OCI-LY3 (cell line): ENCODE measurements around the gene HIVEP3.
A peak's percentile ranks its signal among the peaks of the same experiment; 100 is the strongest.

Experiments
- H2AFZ ChIP-seq: fragments of 200-600, 300-600 bp; shearing (Covaris generic); 2 replicates; pipeline ENCODE4 v1.6.0; 2014; ENCODE audit warnings: antibody characterized with exemption, low read depth, low read length
- H3K27ac ChIP-seq: fragments of 200-600, 300-600 bp; sonication (generic); 2 replicates; pipeline ENCODE4 v1.5.1; 2014; ENCODE audit warnings: mild to moderate bottlenecking, low read length, moderate library complexity, mixed read lengths
- H3K27me3 ChIP-seq: fragments of 200-600, 300-600 bp; sonication (generic); 2 replicates; pipeline ENCODE4 v1.6.1; 2014; ENCODE audit warnings: low read depth, low read length, mixed read lengths
- H3K36me3 ChIP-seq: fragments of 200-600, 300-600 bp; sonication (generic); replicated peaks from 2 replicates; pipeline ENCODE3; 2014; ENCODE audit warnings: low read depth, low read length, mixed read lengths
- H3K4me1 ChIP-seq: fragments of 300-600, 200-600 bp; sonication (generic); 2 replicates; pipeline ENCODE4 v1.6.1; 2014; ENCODE audit warnings: low read length, mixed read lengths
- H3K4me2 ChIP-seq: fragments of 200-600, 300-600 bp; sonication (generic); 2 replicates; pipeline ENCODE4 v1.6.1; 2014; ENCODE audit warnings: low read length, mixed read lengths
- H3K4me3 ChIP-seq: fragments of 300-600, 200-600 bp; sonication (generic); 2 replicates; pipeline ENCODE4 v1.5.1; 2014; ENCODE audit warnings: antibody characterized with exemption, mild to moderate bottlenecking, low read length, moderate library complexity
- H3K79me2 ChIP-seq: fragments of 300-600, 200-600 bp; shearing (Covaris generic); 2 replicates; pipeline ENCODE4 v1.6.1; 2014; ENCODE audit warnings: mild to moderate bottlenecking, low read length, mixed read lengths
- H3K9ac ChIP-seq: fragments of 300-600, 200-600 bp; shearing (Covaris generic); 2 replicates; pipeline ENCODE4 v1.6.0; 2014; ENCODE audit warnings: mild to moderate bottlenecking, low read length, moderate library complexity
- H3K9me3 ChIP-seq: fragments of 200-600, 300-600 bp; shearing (Covaris generic); 2 replicates; pipeline ENCODE4 v1.6.1; 2014; ENCODE audit warnings: low read length, mixed read lengths; ENCODE audit not compliant: insufficient read depth
- H4K20me1 ChIP-seq: fragments of 200-600, 300-600 bp; sonication (generic); 2 replicates; pipeline ENCODE4 v1.6.1; 2016; ENCODE audit warnings: low read length, mixed read lengths; ENCODE audit not compliant: insufficient read depth
- EZH2phosphoT487 ChIP-seq: fragments of 200-600 bp; shearing (Covaris generic); IDR thresholded peaks from 2 replicates; pipeline ENCODE4 v1.6.1; 2018; ENCODE audit warnings: antibody characterized with exemption, mixed run types, low read depth
- TF ChIP-seq, protein P1 (sequence below): fragments of 200-600, 300-600 bp; sonication (generic); IDR thresholded peaks from 2 replicates; pipeline ENCODE4 v1.5.1; 2014; ENCODE audit warnings: antibody characterized with exemption, low read length, low read depth

Gene HIVEP3

DNA sequence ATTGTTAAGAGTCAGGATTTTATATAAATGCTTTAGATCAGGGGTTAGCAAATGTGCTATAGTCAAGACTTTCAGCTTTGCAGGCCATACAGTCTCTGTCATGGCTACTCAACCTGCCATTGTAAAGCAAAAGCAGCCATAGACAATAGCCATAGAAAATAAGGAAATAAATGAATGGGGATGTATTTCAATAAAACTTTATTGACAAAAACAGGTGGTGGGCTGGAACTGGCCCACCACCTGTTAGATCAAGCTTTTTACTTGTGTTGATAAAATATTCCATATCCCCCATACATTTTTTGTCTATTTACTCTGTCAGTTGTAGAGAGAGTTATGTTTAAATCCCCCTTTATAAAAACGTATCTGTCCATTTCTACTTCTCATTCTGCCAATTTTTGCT is 98.9 kb downstream of the HIVEP3 start:
- H3K4me3 ChIP-seq, result no peak overlapping the region
- peaks cover 24% of the 10 kb centered on the region for H3K4me1 ChIP-seq
- H3K36me3 ChIP-seq, result no peaks in the 10 kb centered on the region
- no peaks in the 10 kb centered on the region for H3K27me3 ChIP-seq
- H3K9ac ChIP-seq, result no peak overlapping the region
- no peak for TF ChIP-seq EZH2phosphoT487
- TF ChIP-seq, protein P1, sequence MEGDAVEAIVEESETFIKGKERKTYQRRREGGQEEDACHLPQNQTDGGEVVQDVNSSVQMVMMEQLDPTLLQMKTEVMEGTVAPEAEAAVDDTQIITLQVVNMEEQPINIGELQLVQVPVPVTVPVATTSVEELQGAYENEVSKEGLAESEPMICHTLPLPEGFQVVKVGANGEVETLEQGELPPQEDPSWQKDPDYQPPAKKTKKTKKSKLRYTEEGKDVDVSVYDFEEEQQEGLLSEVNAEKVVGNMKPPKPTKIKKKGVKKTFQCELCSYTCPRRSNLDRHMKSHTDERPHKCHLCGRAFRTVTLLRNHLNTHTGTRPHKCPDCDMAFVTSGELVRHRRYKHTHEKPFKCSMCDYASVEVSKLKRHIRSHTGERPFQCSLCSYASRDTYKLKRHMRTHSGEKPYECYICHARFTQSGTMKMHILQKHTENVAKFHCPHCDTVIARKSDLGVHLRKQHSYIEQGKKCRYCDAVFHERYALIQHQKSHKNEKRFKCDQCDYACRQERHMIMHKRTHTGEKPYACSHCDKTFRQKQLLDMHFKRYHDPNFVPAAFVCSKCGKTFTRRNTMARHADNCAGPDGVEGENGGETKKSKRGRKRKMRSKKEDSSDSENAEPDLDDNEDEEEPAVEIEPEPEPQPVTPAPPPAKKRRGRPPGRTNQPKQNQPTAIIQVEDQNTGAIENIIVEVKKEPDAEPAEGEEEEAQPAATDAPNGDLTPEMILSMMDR, result no peak
- no peaks in the 10 kb centered on the region for H3K9me3 ChIP-seq
- H3K79me2 ChIP-seq, result no peaks in the 10 kb centered on the region
- no peaks in the 10 kb centered on the region for H4K20me1 ChIP-seq
- no peak overlapping the region for H3K27ac ChIP-seq
- no peak overlapping the region for H3K4me2 ChIP-seq
- no peak overlapping the region for H2AFZ ChIP-seq

DNA sequence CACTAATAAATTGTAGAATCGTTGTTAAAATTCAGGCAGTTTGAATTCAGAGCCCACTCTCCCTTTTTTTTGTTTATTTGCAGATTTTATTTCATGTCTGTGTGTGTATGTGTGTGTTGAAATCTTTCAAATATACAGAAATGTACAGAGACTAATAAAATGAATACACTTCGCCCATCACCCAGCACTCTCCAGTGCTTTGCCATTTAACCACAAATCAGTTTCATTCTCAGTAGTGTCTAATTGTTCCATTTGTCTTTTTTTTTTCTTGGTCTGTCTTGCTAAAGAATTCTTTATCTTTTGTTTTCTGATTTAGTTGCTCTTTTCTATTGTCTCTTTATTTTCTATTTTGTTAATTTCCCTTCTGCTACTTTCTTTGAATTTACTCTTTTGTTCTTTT is 99.7 kb downstream of the HIVEP3 start:
- H3K4me3 ChIP-seq, result no peak overlapping the region
- no peak overlapping the region for H3K9ac ChIP-seq
- peaks cover 3% of the 10 kb centered on the region; the same call in 1 of the 2 replicates for H3K79me2 ChIP-seq
- no peak overlapping the region for H3K27ac ChIP-seq
- H3K27me3 ChIP-seq, result no peaks in the 10 kb centered on the region
- no peak overlapping the region for H3K4me2 ChIP-seq
- no peak for TF ChIP-seq EZH2phosphoT487
- TF ChIP-seq, protein P1, result no peak
- H2AFZ ChIP-seq, result no peak overlapping the region
- peaks cover 31% of the 10 kb centered on the region for H3K4me1 ChIP-seq
- no peaks in the 10 kb centered on the region for H3K9me3 ChIP-seq
- no peaks in the 10 kb centered on the region for H3K36me3 ChIP-seq
- no peaks in the 10 kb centered on the region for H4K20me1 ChIP-seq

DNA sequence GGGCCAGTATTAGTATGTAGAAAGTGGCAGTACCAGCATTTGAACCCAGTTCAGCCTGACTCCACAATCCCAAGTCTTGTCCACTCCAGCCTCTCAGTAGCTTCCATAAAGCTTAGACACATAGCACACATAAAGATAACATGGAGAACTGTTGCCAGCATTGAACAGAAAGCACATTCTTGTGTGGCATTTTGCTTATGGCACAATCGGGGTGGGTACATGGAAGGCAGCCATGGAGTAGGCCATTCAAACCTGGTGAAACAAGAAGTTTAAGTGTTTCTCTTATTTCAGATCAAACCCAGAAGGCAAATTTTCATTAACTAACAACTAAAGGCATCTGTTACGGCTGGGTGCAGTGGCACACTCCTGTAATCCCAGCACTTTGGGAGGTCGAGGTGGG is 102.7 kb downstream of the HIVEP3 start:
- H3K4me3 ChIP-seq, result no peak overlapping the region
- H3K79me2 ChIP-seq, result peaks cover 8% of the 10 kb centered on the region
- no peak overlapping the region for H3K4me2 ChIP-seq
- H4K20me1 ChIP-seq, result no peaks in the 10 kb centered on the region
- H3K9ac ChIP-seq, result no peak overlapping the region
- no peak overlapping the region for H3K27ac ChIP-seq
- H3K27me3 ChIP-seq, result no peaks in the 10 kb centered on the region
- no peak overlapping the region for H2AFZ ChIP-seq
- H3K36me3 ChIP-seq, result no peaks in the 10 kb centered on the region
- H3K4me1 ChIP-seq, result peaks cover 51% of the 10 kb centered on the region
- H3K9me3 ChIP-seq, result no peaks in the 10 kb centered on the region
- TF ChIP-seq, protein P1, result no peak
- TF ChIP-seq EZH2phosphoT487, result no peak

DNA sequence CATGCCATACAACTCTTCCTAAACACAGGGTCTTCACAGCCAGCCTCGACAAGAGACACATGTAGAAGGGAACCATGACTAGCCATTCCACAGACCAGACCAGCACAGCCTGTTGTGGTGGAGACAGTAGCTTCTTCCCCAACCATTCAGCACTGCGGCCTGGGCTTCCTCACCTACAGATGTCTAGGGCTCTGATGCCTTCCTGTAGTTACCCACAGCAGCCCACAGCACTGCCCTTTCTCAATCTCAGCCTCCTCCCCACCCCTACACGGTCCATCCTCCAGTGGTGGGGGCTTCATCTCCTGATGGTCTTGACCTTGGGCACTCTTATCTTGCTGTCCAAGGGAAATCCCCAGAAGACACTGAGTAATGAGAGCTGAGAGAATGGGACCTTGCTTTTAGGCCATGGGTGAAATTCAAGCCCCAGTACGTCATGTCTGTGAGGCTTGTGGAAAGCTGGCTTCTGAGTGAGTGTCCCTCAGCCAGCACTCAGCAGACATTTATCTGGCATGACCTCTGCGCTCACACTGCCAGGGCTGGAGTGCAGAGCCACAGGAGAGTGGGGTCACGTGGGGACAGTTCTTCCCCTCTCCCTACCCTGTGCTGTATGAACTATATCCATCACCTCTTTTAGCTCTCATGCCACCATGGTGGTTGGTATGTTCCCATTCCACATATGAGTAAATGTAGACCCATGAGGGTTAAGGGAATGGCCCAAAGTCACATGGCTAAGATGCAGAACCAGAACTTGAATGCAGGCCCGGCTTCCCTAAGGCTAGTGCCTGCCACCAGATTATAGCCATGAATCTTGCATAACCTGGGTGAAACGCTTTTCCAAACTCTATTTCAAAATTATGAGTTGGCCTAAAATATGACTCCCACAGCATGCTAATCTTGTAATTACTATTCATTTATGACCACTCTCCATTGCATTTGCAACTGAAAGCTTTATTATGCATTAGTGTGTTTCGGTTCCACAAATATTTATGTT is 104.7 kb downstream of the HIVEP3 start:
- TF ChIP-seq, protein P1, result no peak
- no peak for TF ChIP-seq EZH2phosphoT487
- no peaks in the 10 kb centered on the region for H3K27me3 ChIP-seq
- H3K9me3 ChIP-seq, result no peaks in the 10 kb centered on the region
- H2AFZ ChIP-seq, result no peak overlapping the region
- H3K36me3 ChIP-seq, result no peaks in the 10 kb centered on the region
- H3K4me3 ChIP-seq, result 0 out of 2 replicates have a peak overlapping the region, but pooled peaks have one; percentile 29
- H3K4me2 ChIP-seq, result peak overlapping the region; percentile 56
- no peak overlapping the region for H3K27ac ChIP-seq
- H3K9ac ChIP-seq, result no peak overlapping the region; the same call in 1 of the 2 replicates
- peaks cover 64% of the 10 kb centered on the region for H3K4me1 ChIP-seq
- no peaks in the 10 kb centered on the region for H4K20me1 ChIP-seq
- H3K79me2 ChIP-seq, result peaks cover 12% of the 10 kb centered on the region
